ENCODE results near the gene MSX1.
A peak's percentile ranks its signal among the peaks of the same experiment; 100 is the strongest.

GRCh38 chr4:4852591-4853362 lies 6.7 kb upstream of the MSX1 start:
- TF ChIP-seq CTCF (IDR thresholded peaks at IDR 0.05; ENCODE audit: poor library complexity, severe bottlenecking) (peak; percentile 54), SMC3 (conservative IDR thresholded peaks at IDR 0.05; ENCODE audit: poor library complexity) (no peak), EZH2 (IDR thresholded peaks at IDR 0.05; ENCODE audit: borderline replicate concordance, insufficient read depth, low read length, poor library complexity, severe bottlenecking) (no peak), TAF1 (IDR thresholded peaks at IDR 0.05; ENCODE audit: low read depth) (no peak), POLR2AphosphoS5 (IDR thresholded peaks at IDR 0.05) (no peak), MXI1 (conservative IDR thresholded peaks at IDR 0.05; ENCODE audit: poor library complexity, severe bottlenecking) (peak; percentile 10), REST (IDR thresholded peaks at IDR 0.05; ENCODE audit: borderline replicate concordance) (no peak)
